RWPE2 (cell line): ENCODE data around the gene MLXIP.

Experiments
- ATAC-seq: fragments of 200-7000 bp; cut with Tn5 transposase; 3 replicates; pipeline ENCODE4 v1.9.1; 2021; ENCODE audit warnings: low read depth
- DNase-seq: peaks from one replicate; pipeline ENCODE4 v3.0.0-alpha.2; 2020; ENCODE audit warnings: low spot score
- H3K27ac ChIP-seq: fragments of 450-650 bp; 2 replicates; pipeline ENCODE4 v1.5.1; 2017; ENCODE audit warnings: mild to moderate bottlenecking; ENCODE audit not compliant: poor library complexity, severe bottlenecking
- H3K27me3 ChIP-seq: fragments of 250-450 bp; sonication (Bioruptor Pico); 2 replicates; pipeline ENCODE4 v1.5.1; 2021; ENCODE audit warnings: mild to moderate bottlenecking, moderate library complexity; ENCODE audit not compliant: insufficient read depth, poor library complexity, severe bottlenecking
- H3K36me3 ChIP-seq: fragments of 250-450 bp; sonication (Bioruptor Pico); 2 replicates; pipeline ENCODE4 v1.5.1; 2020; ENCODE audit warnings: low read depth, mild to moderate bottlenecking, moderate library complexity
- H3K4me1 ChIP-seq: fragments of 250-450 bp; sonication (Bioruptor Pico); 2 replicates; pipeline ENCODE4 v1.5.1; 2021; ENCODE audit warnings: mild to moderate bottlenecking, moderate library complexity; ENCODE audit not compliant: insufficient read depth, poor library complexity, severe bottlenecking
- H3K4me3 ChIP-seq: fragments of 250-450 bp; sonication (Bioruptor Pico); 2 replicates; pipeline ENCODE4 v1.5.1; 2021; ENCODE audit warnings: mild to moderate bottlenecking, moderate library complexity; ENCODE audit not compliant: severe bottlenecking
- H3K9me3 ChIP-seq: fragments of 250-450 bp; sonication (Bioruptor Pico); 2 replicates; pipeline ENCODE4 v1.5.1; 2021; ENCODE audit warnings: mild to moderate bottlenecking, moderate library complexity; ENCODE audit not compliant: severe bottlenecking
- CTCF ChIP-seq: fragments of 450-650 bp; IDR thresholded peaks from one replicate; pipeline ENCODE4 v1.5.1; 2017; ENCODE audit warnings: mild to moderate bottlenecking, moderate library complexity; ENCODE audit not compliant: poor library complexity, severe bottlenecking

Gene MLXIP

GRCh38 chr12:122185079-122185478 is 106.5 kb downstream of the MLXIP start:
- ATAC-seq (no peak), DNase-seq (no peak)
- Histone ChIP-seq H3K9me3 (no peaks in the 10 kb centered on the region), H3K27ac (no peak overlapping the region), H3K36me3 (no peaks in the 10 kb centered on the region), H3K4me1 (peaks cover 9% of the 10 kb centered on the region), H3K4me3 (no peak overlapping the region), H3K27me3 (no peaks in the 10 kb centered on the region)
- no peak for TF ChIP-seq CTCF

GRCh38 chr12:122185494-122186082 is 107.0 kb downstream of the MLXIP start:
- H3K4me3 ChIP-seq: no peak overlapping the region
- TF ChIP-seq CTCF: no peak
- H3K27ac ChIP-seq: no peak overlapping the region
- H3K9me3 ChIP-seq: no peaks in the 10 kb centered on the region
- ATAC-seq (no peak), DNase-seq (no peak)
- H3K27me3 ChIP-seq: no peaks in the 10 kb centered on the region
- peaks cover 4% of the 10 kb centered on the region for H3K4me1 ChIP-seq
- H3K36me3 ChIP-seq: no peaks in the 10 kb centered on the region

GRCh38 chr12:122187466-122187865 is 108.9 kb downstream of the MLXIP start:
- H3K9me3 ChIP-seq: no peaks in the 10 kb centered on the region
- DNase-seq (no peak), ATAC-seq (no peak)
- TF ChIP-seq CTCF: no peak
- no peak overlapping the region for H3K27ac ChIP-seq
- H3K27me3 ChIP-seq: no peaks in the 10 kb centered on the region
- H3K4me3 ChIP-seq: no peak overlapping the region
- H3K4me1 ChIP-seq: no peaks in the 10 kb centered on the region
- no peaks in the 10 kb centered on the region for H3K36me3 ChIP-seq

GRCh38 chr12:122189626-122190475 is 111.3 kb downstream of the MLXIP start:
- ATAC-seq (no peak), DNase-seq (no peak)
- no peaks in the 10 kb centered on the region for H3K27me3 ChIP-seq
- H3K36me3 ChIP-seq: no peaks in the 10 kb centered on the region
- H3K9me3 ChIP-seq: no peaks in the 10 kb centered on the region
- no peak overlapping the region for H3K4me3 ChIP-seq
- no peak overlapping the region for H3K27ac ChIP-seq
- TF ChIP-seq CTCF: no peak
- no peaks in the 10 kb centered on the region for H3K4me1 ChIP-seq
